ENCODE results near the gene HNRNPDL.

HNRNPDL gene

GRCh38 chr4:82458729-82459128, 28.5 kb upstream of the HNRNPDL start:
- H3K9ac ChIP-seq (ENCODE audit: low read depth, low read length), result no peak overlapping the region
- peaks cover 3% of the 10 kb centered on the region; the same call in 1 of the 2 replicates for H3K4me1 ChIP-seq (ENCODE audit: control insufficient read depth, insufficient read depth, low read length)
- H3K27ac ChIP-seq (ENCODE audit: low read depth, low read length), result no peak overlapping the region
- H3K9me3 ChIP-seq (ENCODE audit: control insufficient read depth, insufficient read depth, low read length), result no peaks in the 10 kb centered on the region
- peaks cover 94% of the 10 kb centered on the region for H3K36me3 ChIP-seq (ENCODE audit: control insufficient read depth, insufficient read depth, low read length)
- no peaks in the 10 kb centered on the region for H3K27me3 ChIP-seq (ENCODE audit: control insufficient read depth, insufficient read depth, low read length)
- no peak overlapping the region for H3K4me3 ChIP-seq (ENCODE audit: low read depth, low read length)

GRCh38 chr4:82457266-82457665, 27.0 kb upstream of the HNRNPDL start:
- Histone ChIP-seq H3K36me3 (ENCODE audit: control insufficient read depth, insufficient read depth, low read length) (peaks cover 94% of the 10 kb centered on the region), H3K4me3 (ENCODE audit: low read depth, low read length) (no peak overlapping the region), H3K27me3 (ENCODE audit: control insufficient read depth, insufficient read depth, low read length) (no peaks in the 10 kb centered on the region), H3K4me1 (ENCODE audit: control insufficient read depth, insufficient read depth, low read length) (peaks cover 7% of the 10 kb centered on the region), H3K9me3 (ENCODE audit: control insufficient read depth, insufficient read depth, low read length) (no peaks in the 10 kb centered on the region), H3K27ac (ENCODE audit: low read depth, low read length) (no peak overlapping the region), H3K9ac (ENCODE audit: low read depth, low read length) (no peak overlapping the region)

GRCh38 chr4:82452026-82452425, 21.8 kb upstream of the HNRNPDL start:
- Histone ChIP-seq H3K27ac (ENCODE audit: low read depth, low read length) (no peak overlapping the region), H3K9me3 (ENCODE audit: control insufficient read depth, insufficient read depth, low read length) (no peaks in the 10 kb centered on the region), H3K4me1 (ENCODE audit: control insufficient read depth, insufficient read depth, low read length) (peaks cover 7% of the 10 kb centered on the region), H3K9ac (ENCODE audit: low read depth, low read length) (no peak overlapping the region), H3K4me3 (ENCODE audit: low read depth, low read length) (no peak overlapping the region), H3K36me3 (ENCODE audit: control insufficient read depth, insufficient read depth, low read length) (peaks cover 91% of the 10 kb centered on the region), H3K27me3 (ENCODE audit: control insufficient read depth, insufficient read depth, low read length) (no peaks in the 10 kb centered on the region)

- no peak overlapping the region for H3K4me3 ChIP-seq (ENCODE audit: low read depth, low read length)
- H3K36me3 ChIP-seq (ENCODE audit: control insufficient read depth, insufficient read depth, low read length), result peaks cover 82% of the 10 kb centered on the region
- no peak overlapping the region for H3K9ac ChIP-seq (ENCODE audit: low read depth, low read length)
- no peaks in the 10 kb centered on the region for H3K27me3 ChIP-seq (ENCODE audit: control insufficient read depth, insufficient read depth, low read length)
- H3K4me1 ChIP-seq (ENCODE audit: control insufficient read depth, insufficient read depth, low read length), result peaks cover 7% of the 10 kb centered on the region
- no peak overlapping the region for H3K27ac ChIP-seq (ENCODE audit: low read depth, low read length)
- H3K9me3 ChIP-seq (ENCODE audit: control insufficient read depth, insufficient read depth, low read length), result no peaks in the 10 kb centered on the region
Measured at GRCh38 chr4:82450966-82451755, 20.9 kb upstream of the HNRNPDL start.

- no peak overlapping the region for H3K27ac ChIP-seq (ENCODE audit: low read depth, low read length)
Measured at GRCh38 chr4:82447886-82448285, 17.6 kb upstream of the HNRNPDL start.

GRCh38 chr4:82439088-82439487, 8.8 kb upstream of the HNRNPDL start:
- H3K27ac ChIP-seq (ENCODE audit: low read depth, low read length), result no peak overlapping the region
- peaks cover 40% of the 10 kb centered on the region for H3K36me3 ChIP-seq (ENCODE audit: control insufficient read depth, insufficient read depth, low read length)

More at GRCh38 chr4:82447886-82448285, 17.6 kb upstream of the HNRNPDL start:
- no peak overlapping the region for H3K9ac ChIP-seq (ENCODE audit: low read depth, low read length)
- H3K36me3 ChIP-seq (ENCODE audit: control insufficient read depth, insufficient read depth, low read length), result peaks cover 58% of the 10 kb centered on the region
- no peaks in the 10 kb centered on the region for H3K9me3 ChIP-seq (ENCODE audit: control insufficient read depth, insufficient read depth, low read length)
- no peaks in the 10 kb centered on the region for H3K27me3 ChIP-seq (ENCODE audit: control insufficient read depth, insufficient read depth, low read length)
- no peaks in the 10 kb centered on the region for H3K4me1 ChIP-seq (ENCODE audit: control insufficient read depth, insufficient read depth, low read length)
- H3K4me3 ChIP-seq (ENCODE audit: low read depth, low read length), result no peak overlapping the region

GRCh38 chr4:82437285-82438005, 7.2 kb upstream of the HNRNPDL start:
- H3K27ac ChIP-seq (ENCODE audit: low read depth, low read length), result no peak overlapping the region
- peaks cover 43% of the 10 kb centered on the region for H3K36me3 ChIP-seq (ENCODE audit: control insufficient read depth, insufficient read depth, low read length)
- peaks cover 7% of the 10 kb centered on the region for H3K4me1 ChIP-seq (ENCODE audit: control insufficient read depth, insufficient read depth, low read length)
- no peak overlapping the region for H3K4me3 ChIP-seq (ENCODE audit: low read depth, low read length)
- H3K9ac ChIP-seq (ENCODE audit: low read depth, low read length), result no peak overlapping the region
- no peaks in the 10 kb centered on the region for H3K9me3 ChIP-seq (ENCODE audit: control insufficient read depth, insufficient read depth, low read length)
- H3K27me3 ChIP-seq (ENCODE audit: control insufficient read depth, insufficient read depth, low read length), result no peaks in the 10 kb centered on the region

More at GRCh38 chr4:82439088-82439487, 8.8 kb upstream of the HNRNPDL start:
- H3K4me1 ChIP-seq (ENCODE audit: control insufficient read depth, insufficient read depth, low read length), result peaks cover 7% of the 10 kb centered on the region
- no peak overlapping the region for H3K4me3 ChIP-seq (ENCODE audit: low read depth, low read length)
- no peaks in the 10 kb centered on the region for H3K27me3 ChIP-seq (ENCODE audit: control insufficient read depth, insufficient read depth, low read length)
- no peaks in the 10 kb centered on the region for H3K9me3 ChIP-seq (ENCODE audit: control insufficient read depth, insufficient read depth, low read length)
- H3K9ac ChIP-seq (ENCODE audit: low read depth, low read length), result no peak overlapping the region

GRCh38 chr4:82436780-82437179, 6.5 kb upstream of the HNRNPDL start:
- no peaks in the 10 kb centered on the region for H3K9me3 ChIP-seq (ENCODE audit: control insufficient read depth, insufficient read depth, low read length)
- no peak overlapping the region for H3K4me3 ChIP-seq (ENCODE audit: low read depth, low read length)
- no peak overlapping the region for H3K9ac ChIP-seq (ENCODE audit: low read depth, low read length)
- peaks cover 7% of the 10 kb centered on the region for H3K4me1 ChIP-seq (ENCODE audit: control insufficient read depth, insufficient read depth, low read length)
- H3K27ac ChIP-seq (ENCODE audit: low read depth, low read length), result no peak overlapping the region
- H3K36me3 ChIP-seq (ENCODE audit: control insufficient read depth, insufficient read depth, low read length), result peaks cover 42% of the 10 kb centered on the region
- no peaks in the 10 kb centered on the region for H3K27me3 ChIP-seq (ENCODE audit: control insufficient read depth, insufficient read depth, low read length)

GRCh38 chr4:82436130-82436529, 5.9 kb upstream of the HNRNPDL start:
- Histone ChIP-seq H3K27ac (ENCODE audit: low read depth, low read length) (no peak overlapping the region), H3K4me3 (ENCODE audit: low read depth, low read length) (no peak overlapping the region), H3K36me3 (ENCODE audit: control insufficient read depth, insufficient read depth, low read length) (peaks cover 42% of the 10 kb centered on the region), H3K9me3 (ENCODE audit: control insufficient read depth, insufficient read depth, low read length) (no peaks in the 10 kb centered on the region), H3K9ac (ENCODE audit: low read depth, low read length) (no peak overlapping the region), H3K4me1 (ENCODE audit: control insufficient read depth, insufficient read depth, low read length) (peaks cover 7% of the 10 kb centered on the region), H3K27me3 (ENCODE audit: control insufficient read depth, insufficient read depth, low read length) (no peaks in the 10 kb centered on the region)

- peaks cover 37% of the 10 kb centered on the region for H3K36me3 ChIP-seq (ENCODE audit: control insufficient read depth, insufficient read depth, low read length)
- H3K27ac ChIP-seq (ENCODE audit: low read depth, low read length), result no peak overlapping the region
Measured at GRCh38 chr4:82434949-82435348, 4.7 kb upstream of the HNRNPDL start.

GRCh38 chr4:82433791-82434190, 3.5 kb upstream of the HNRNPDL start:
- no peaks in the 10 kb centered on the region for H3K27me3 ChIP-seq (ENCODE audit: control insufficient read depth, insufficient read depth, low read length)
- no peak overlapping the region for H3K4me3 ChIP-seq (ENCODE audit: low read depth, low read length)
- H3K36me3 ChIP-seq (ENCODE audit: control insufficient read depth, insufficient read depth, low read length), result peaks cover 36% of the 10 kb centered on the region
- H3K4me1 ChIP-seq (ENCODE audit: control insufficient read depth, insufficient read depth, low read length), result peaks cover 7% of the 10 kb centered on the region
- no peak overlapping the region for H3K27ac ChIP-seq (ENCODE audit: low read depth, low read length)
- no peak overlapping the region for H3K9ac ChIP-seq (ENCODE audit: low read depth, low read length)
- H3K9me3 ChIP-seq (ENCODE audit: control insufficient read depth, insufficient read depth, low read length), result no peaks in the 10 kb centered on the region

More at GRCh38 chr4:82434949-82435348, 4.7 kb upstream of the HNRNPDL start:
- no peak overlapping the region for H3K4me3 ChIP-seq (ENCODE audit: low read depth, low read length)
- H3K9me3 ChIP-seq (ENCODE audit: control insufficient read depth, insufficient read depth, low read length), result no peaks in the 10 kb centered on the region
- no peak overlapping the region for H3K9ac ChIP-seq (ENCODE audit: low read depth, low read length)
- no peaks in the 10 kb centered on the region for H3K27me3 ChIP-seq (ENCODE audit: control insufficient read depth, insufficient read depth, low read length)
- H3K4me1 ChIP-seq (ENCODE audit: control insufficient read depth, insufficient read depth, low read length), result peaks cover 7% of the 10 kb centered on the region
